Ovary (tissue), 9 donors: ENCODE results near the gene AAR2. TPM values are rescaled to one million over a fixed set of nuclear protein-coding genes. Genes with fewer than 3 reads are reported as not detected.

Experiments used
- DNase-seq, 5 donors: peaks; one replicate each; pipeline ENCODE4 v3.0.0-alpha.2; 2019 to 2020
- H3K27ac ChIP-seq, 2 donors: fragments of 200-600 bp; one replicate each; pipeline versions ENCODE4 v1.5.1 to v1.8.0; 2019 to 2022
- H3K27me3 ChIP-seq: fragments of 200-600 bp; one replicate; pipeline ENCODE4 v1.8.0; 2022
- H3K36me3 ChIP-seq: fragments of 200-600 bp; sonication (generic); one replicate; pipeline ENCODE4 v1.5.1; 2019
- H3K4me1 ChIP-seq: one replicate; pipeline ENCODE4 v1.8.1; 2013; ENCODE audit warnings: mild to moderate bottlenecking, moderate library complexity; ENCODE audit not compliant: insufficient read depth
- H3K4me3 ChIP-seq: fragments of 200-600 bp; sonication (generic); one replicate; pipeline ENCODE4 v1.5.1; 2017
- H3K9me3 ChIP-seq, 2 donors: fragments of 200-600 bp in 1 of 2; sonication (generic) in 1 of 2; one replicate each; pipeline versions ENCODE4 v1.5.1 to v1.8.1; 2013 to 2019; ENCODE audit warnings: mild to moderate bottlenecking in 1 of 2, moderate library complexity in 1 of 2
- EP300 ChIP-seq: sonication (generic); formaldehyde crosslinking; IDR thresholded peaks from one replicate; pipeline ENCODE4 v1.6.1; 2017; ENCODE audit warnings: antibody characterized with exemption
- POLR2A ChIP-seq: fragments of 450-650 bp; IDR thresholded peaks from one replicate; pipeline ENCODE4 v1.6.1; 2017; ENCODE audit warnings: antibody characterized with exemption, mild to moderate bottlenecking, moderate library complexity
- WGBS, 3 donors: extraction: QIAGEN DNeasy Blood & Tissue Kit in 1 of 3; methylation state at CpG; one replicate each; pipeline versions ENCODE4 v1.1.5 to v1.1.7; 2013 to 2017; 5-methylcytosine and 5-hydroxymethylcytosine counted together
- intact Hi-C, 4 donors: fragments of 100-400 bp; cut with DNase I; formaldehyde crosslinking; loops; one replicate each; pipeline versions ENCODE4 v1.11.0 to v1.15.1; 2022 to 2023
- polyA plus RNA-seq, 2 donors: library from polyadenylated mRNA; stranded (reverse); fragments of 200-250 nt in 1 of 2; fragments of 350-450 nt in 1 of 2; fragmentation: Illumina TruSeq in 1 of 2; extraction: RNeasy Lipid Tissue Mini Kit (QIAGEN cat#74804) in 1 of 2; gene quantifications; one replicate each; pipeline ENCODE4 v1.2.3, GENCODE V29; 2013 to 2014
- total RNA-seq, 7 donors: library from RNA; depleted of rRNA in 2 of 7; stranded (reverse); fragments of >200 nt in 2 of 7; fragmentation: NEBNext Ultra II Directional in 3 of 7; extraction: Animal tissue kit (Norgen Biotek cat#: 25700) in 3 of 7; gene quantifications; one replicate each; pipeline versions ENCODE4 v1.1.0 to v1.2.4, GENCODE V29; 2016 to 2023
- TF ChIP-seq, protein P1 (sequence below), 3 donors: fragments of 450-650 bp in 2 of 3; fragments of 200-600 bp in 1 of 3; IDR thresholded peaks; one replicate each; pipeline versions ENCODE4 v1.5.1 to v1.8.0; 2016 to 2022; ENCODE audit warnings: antibody characterized with exemption in 3 of 3, mild to moderate bottlenecking in 1 of 3
- donor health status: DM: no; HTN: no; CAD: no; lungs with moderate emphysema.
- donor health status: DM: no; HTN: no; CAD: no.
- donor health status: Bipolar disorder and iron deficiency.
- donor health status: DM: yes; HTN: yes; CAD: no.
- donor health status: DM: no; HTN: no; CAD: no.
- donor health status: DM: yes; HTN: yes; CAD: no.

The AAR2 gene
- total and polyA plus RNA-seq, 9 donors: 19.7 to 40.2 (median 26.6) TPM

DNA sequence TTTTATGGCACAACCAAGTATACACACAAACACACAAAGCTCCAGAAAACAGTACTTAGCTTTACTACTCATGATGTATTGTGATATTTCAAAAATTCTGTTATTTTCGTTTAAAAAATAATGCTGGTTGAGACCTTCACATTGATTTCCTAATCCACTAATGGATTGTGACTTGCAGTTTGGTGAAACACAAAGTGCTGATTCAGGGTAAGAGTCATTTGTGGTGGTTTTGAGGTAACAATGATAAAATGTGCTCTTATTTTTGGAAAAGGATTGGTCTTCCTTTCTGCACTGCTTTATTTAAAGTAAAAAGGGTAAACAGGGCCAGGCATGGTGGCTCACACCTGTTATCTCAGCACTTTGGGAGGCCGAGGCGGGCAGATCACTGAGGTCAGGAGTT is 1.9 kb downstream of the AAR2 start:
- WGBS, 3 donors: 78 to 86% (median 83%) methylated on average over 3 of the region's 3 CpGs
- Histone ChIP-seq H3K27ac (no peak overlapping the region), H3K27me3 (no peaks in the 10 kb centered on the region), H3K9me3 (no peaks in the 10 kb centered on the region), H3K4me3 (no peak overlapping the region), H3K4me1 (peaks cover 8% of the 10 kb centered on the region), H3K36me3 (no peaks in the 10 kb centered on the region)
- DNase-seq: no peak
- intact Hi-C loops: no loop called here
- TF ChIP-seq, protein P1, sequence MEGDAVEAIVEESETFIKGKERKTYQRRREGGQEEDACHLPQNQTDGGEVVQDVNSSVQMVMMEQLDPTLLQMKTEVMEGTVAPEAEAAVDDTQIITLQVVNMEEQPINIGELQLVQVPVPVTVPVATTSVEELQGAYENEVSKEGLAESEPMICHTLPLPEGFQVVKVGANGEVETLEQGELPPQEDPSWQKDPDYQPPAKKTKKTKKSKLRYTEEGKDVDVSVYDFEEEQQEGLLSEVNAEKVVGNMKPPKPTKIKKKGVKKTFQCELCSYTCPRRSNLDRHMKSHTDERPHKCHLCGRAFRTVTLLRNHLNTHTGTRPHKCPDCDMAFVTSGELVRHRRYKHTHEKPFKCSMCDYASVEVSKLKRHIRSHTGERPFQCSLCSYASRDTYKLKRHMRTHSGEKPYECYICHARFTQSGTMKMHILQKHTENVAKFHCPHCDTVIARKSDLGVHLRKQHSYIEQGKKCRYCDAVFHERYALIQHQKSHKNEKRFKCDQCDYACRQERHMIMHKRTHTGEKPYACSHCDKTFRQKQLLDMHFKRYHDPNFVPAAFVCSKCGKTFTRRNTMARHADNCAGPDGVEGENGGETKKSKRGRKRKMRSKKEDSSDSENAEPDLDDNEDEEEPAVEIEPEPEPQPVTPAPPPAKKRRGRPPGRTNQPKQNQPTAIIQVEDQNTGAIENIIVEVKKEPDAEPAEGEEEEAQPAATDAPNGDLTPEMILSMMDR (IDR thresholded peaks at IDR 0.05): no peak
- TF ChIP-seq EP300 (no peak), POLR2A (no peak)

DNA sequence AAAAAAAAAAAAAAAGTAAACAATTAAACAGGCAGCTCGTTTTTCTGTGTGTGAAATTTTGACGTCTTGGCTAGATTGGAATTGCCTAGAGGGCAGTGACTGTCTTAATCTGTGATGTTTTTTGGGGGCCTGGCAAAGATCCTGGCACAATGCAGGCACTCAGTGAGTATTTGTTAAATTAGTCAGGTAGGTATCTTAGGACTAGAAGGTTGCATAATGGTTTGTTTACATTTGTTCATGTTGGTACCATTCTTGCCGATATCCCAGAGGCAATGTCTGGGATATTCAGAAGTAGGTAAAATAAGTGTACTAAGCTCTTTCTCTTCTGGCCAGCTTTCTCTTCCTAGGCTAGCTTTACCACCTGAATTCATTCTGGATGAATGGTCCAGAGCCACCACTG is 2.5 kb downstream of the AAR2 start:
- TF ChIP-seq, protein P1 (IDR thresholded peaks at IDR 0.05): no peak
- TF ChIP-seq EP300 (no peak), POLR2A (no peak)
- H3K4me3 ChIP-seq: no peak overlapping the region
- peaks cover 8% of the 10 kb centered on the region for H3K4me1 ChIP-seq
- H3K27ac ChIP-seq: no peak overlapping the region
- no peaks in the 10 kb centered on the region for H3K27me3 ChIP-seq
- no peaks in the 10 kb centered on the region for H3K9me3 ChIP-seq
- no peaks in the 10 kb centered on the region for H3K36me3 ChIP-seq
- intact Hi-C loops: no loop called here
- DNase-seq: no peak
- 44 to 65% (median 50%) methylated on average over 3 of the region's 3 CpGs for WGBS, 3 donors

DNA sequence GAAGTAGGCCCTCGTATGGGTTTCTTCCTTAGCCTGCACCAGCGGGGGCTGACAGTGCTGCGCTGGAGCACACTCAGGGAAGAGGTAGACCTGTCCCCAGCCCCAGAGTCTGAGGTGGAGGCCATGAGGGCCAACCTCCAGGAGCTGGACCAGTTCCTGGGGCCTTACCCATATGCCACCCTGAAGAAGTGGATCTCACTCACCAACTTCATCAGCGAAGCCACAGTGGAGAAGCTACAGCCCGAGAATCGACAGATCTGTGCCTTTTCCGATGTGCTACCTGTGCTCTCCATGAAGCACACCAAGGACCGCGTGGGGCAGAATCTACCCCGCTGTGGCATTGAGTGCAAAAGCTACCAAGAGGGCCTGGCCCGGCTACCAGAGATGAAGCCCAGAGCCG is 3.8 kb downstream of the AAR2 start:
- Histone ChIP-seq H3K4me3 (no peak overlapping the region), H3K27ac (no peak overlapping the region), H3K27me3 (no peaks in the 10 kb centered on the region), H3K36me3 (no peaks in the 10 kb centered on the region), H3K9me3 (no peaks in the 10 kb centered on the region), H3K4me1 (peaks cover 8% of the 10 kb centered on the region)
- WGBS, 3 donors: 86 to 89% (median 87%) methylated on average over 12 of the region's 12 CpGs
- no peak for DNase-seq
- intact Hi-C loops: no loop called here
- TF ChIP-seq POLR2A: no peak
- TF ChIP-seq, protein P1 (IDR thresholded peaks at IDR 0.05): no peak
- TF ChIP-seq EP300: no peak

DNA sequence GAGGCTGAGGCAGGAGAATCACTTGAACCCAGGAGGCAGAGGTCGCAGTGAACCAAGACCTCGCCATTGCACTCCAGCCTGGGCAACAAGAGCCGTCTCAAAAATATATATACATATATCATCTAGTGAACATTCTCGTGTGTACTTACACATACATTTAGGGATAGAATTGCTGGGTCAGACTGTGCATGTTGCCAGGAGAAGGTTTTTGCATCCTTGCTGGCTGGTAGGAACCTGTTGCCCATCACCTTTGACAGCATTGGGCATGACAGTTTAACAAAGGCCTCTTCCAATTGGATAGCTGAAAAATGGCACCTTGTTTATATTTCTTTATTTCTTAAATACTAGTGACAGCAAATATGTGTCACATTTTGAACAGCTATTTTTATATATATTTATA is 5.4 kb downstream of the AAR2 start:
- Histone ChIP-seq H3K4me3 (no peak overlapping the region), H3K36me3 (no peaks in the 10 kb centered on the region), H3K9me3 (no peaks in the 10 kb centered on the region), H3K27ac (no peak overlapping the region), H3K27me3 (no peaks in the 10 kb centered on the region), H3K4me1 (peaks cover 5% of the 10 kb centered on the region)
- 79 to 89% (median 87%) methylated on average over 4 of the region's 4 CpGs for WGBS, 3 donors
- intact Hi-C loops: no loop called here
- DNase-seq: no peak
- TF ChIP-seq, protein P1 (IDR thresholded peaks at IDR 0.05): no peak
- TF ChIP-seq POLR2A (no peak), EP300 (no peak)

DNA sequence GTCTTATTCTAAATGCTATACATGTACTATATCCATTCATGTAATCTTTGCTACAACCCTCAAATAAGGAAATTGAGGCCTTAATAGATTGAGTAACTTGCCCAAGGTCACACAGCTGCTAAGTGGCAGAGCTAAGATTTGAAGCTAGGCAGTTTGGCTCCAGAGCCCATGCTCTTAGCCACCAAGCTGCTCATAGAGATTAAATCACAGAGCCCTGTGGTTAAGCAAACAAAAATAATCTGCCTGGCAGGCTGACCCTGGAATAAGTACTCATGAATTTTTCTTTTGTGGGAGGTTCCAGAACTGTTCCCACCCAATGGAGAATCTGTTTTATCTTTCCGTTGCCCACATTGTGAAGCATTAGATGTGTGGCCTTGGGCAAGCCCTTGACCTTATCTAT is 7.4 kb downstream of the AAR2 start:
- TF ChIP-seq EP300: no peak
- TF ChIP-seq, protein P1 (IDR thresholded peaks at IDR 0.05): no peak
- TF ChIP-seq POLR2A: no peak
- Histone ChIP-seq H3K4me3 (no peak overlapping the region), H3K27ac (no peak overlapping the region), H3K36me3 (no peaks in the 10 kb centered on the region), H3K4me1 (no peaks in the 10 kb centered on the region), H3K9me3 (no peaks in the 10 kb centered on the region), H3K27me3 (no peaks in the 10 kb centered on the region)
- intact Hi-C loops: no loop called here
- no peak for DNase-seq
- 40 to 52% (median 43%) methylated on average over 1 of the region's 1 CpG for WGBS, 3 donors
